Stimulated activated CD8-positive, alpha-beta memory T cell treated with anti-CD3 and anti-CD28 coated beads, Interleukin-4, amount 100 ng/mL, for 48 hours (primary cell): Measurements from ENCODE around the gene EPB41L3.
"Not testable (repeated sequence)": the region's sequence is repeated elsewhere in the genome, so short reads cannot be mapped to it uniquely, and the experiment has no call there.

ENCODE experiments used
- DNase-seq: peaks from one replicate; pipeline ENCODE4 v3.0.0-alpha.2; 2020

The EPB41L3 gene

GRCh38 chr18:5543773-5544389 lies at the start of gene EPB41L3:
TSS of gene EPB41L3 (minus strand) at chr18:5543997. CDS start at chr18:5489183, 54,814 bp downstream.
- no peak for DNase-seq

DNA sequence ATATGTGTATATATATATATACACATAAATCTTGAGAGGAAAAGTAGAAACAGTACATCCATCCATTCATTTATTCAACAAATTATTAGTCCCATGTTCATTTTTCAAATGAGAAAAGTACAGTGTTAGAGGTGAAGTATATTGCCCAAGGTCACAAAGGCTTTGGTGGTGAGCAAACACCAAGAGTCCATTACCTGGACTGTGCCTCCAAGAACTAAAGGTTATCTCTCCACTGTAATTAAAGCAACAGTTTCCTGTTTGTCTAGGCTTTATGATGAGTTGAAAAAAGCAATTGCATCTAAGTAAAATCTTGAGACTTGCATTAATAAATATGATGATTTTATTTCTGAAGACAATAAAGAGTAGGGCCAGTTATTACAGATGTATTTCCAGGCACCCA lies 44.7 kb upstream of the EPB41L3 start:
- no peak for DNase-seq

GRCh38 chr18:5585653-5586052 lies 41.9 kb upstream of the EPB41L3 start:
- DNase-seq, result no peak

DNA sequence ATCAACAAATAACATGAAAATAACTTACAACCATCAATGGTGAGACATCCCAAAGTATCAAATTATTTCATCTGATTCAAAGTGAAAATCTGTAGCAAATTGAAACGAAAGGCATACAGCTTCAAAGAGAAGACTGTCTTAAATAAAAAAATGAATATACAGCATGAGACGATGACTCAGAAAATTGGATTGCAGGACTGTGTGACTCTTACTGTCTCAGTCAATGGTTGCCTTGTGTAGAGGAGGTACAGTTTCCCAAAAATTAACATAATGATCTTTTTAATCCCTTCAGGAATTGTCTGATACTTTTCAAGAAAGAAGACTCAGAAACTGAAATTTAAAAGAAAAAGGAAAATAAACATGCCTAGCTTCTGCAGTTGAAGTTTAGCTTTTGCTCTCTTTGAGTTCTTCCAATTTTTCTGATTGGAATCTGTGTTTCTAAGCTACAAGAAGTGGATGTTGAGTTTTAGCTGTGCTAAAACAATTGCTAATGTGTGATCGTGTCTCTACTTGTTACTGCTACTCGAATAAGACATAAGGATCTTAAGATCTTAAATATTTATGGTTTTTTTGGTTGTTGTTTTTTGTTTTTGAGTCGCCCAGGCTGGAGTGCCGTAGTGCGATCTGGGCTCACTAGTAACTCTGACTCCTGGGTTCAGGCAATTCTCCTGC lies 41.1 kb upstream of the EPB41L3 start:
- DNase-seq, result no peak

DNA sequence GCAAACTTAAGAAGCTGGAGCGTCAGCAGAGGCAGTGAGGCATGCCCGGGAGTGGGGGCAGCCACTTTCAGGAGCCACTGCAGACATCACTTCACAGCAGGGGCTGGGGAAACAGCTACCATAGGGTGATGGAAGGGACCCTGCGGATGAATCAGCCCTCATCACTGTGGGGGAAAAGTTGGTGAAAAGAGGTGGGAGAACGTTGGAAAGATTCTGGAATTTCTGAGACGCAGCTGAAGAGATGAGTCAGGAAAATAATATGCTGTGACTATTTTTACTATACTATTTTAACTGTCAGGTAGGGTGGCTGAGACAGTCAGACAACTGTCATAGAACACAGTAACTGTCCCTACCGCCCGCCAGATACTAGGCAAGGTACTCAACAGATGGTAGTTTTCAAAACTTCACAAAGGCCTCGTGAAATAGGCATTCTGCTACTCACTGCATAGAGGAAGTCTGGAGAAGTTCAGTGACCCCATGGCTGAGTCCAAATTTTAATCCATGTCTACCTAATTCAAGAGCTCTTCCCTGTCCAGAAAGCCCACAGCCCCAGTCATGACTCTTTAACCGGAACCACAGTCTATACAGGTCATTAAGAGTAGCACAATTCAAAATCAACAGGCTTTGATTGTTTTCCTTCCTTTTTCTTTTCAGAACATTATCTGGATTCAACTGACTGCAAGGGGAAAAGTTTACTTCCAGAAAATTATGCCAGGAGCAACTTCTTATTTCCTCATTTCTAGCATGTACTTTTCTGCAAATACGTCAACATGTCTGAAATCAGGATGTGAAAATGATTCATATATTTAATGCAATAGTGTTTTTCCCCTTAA lies 39.3 kb upstream of the EPB41L3 start:
- no peak for DNase-seq

- no peak for DNase-seq
Observed at GRCh38 chr18:5582076-5582475, 38.3 kb upstream of the EPB41L3 start.

- no peak for DNase-seq
Observed at GRCh38 chr18:5574843-5575242, 31.0 kb upstream of the EPB41L3 start.

- no peak for DNase-seq
Observed at GRCh38 chr18:5571666-5572065, 27.9 kb upstream of the EPB41L3 start.

DNA sequence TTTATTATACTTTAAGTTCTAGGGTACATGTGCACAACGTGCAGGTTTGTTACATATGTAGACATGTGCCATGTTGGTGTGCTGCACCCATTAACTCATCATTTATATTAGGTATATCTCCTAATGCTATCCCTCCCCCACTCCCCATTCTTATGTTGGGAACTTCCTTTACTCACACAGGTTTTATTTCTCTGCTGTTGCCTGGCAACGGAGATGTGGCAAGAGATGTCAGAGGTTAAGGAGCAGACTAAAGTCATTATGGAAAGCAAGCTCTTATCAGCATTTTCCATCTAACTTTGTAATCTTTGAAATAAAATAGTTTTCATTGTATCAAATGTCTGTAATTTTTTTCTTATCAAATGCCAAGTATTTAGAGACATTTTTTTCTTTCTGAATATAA lies 26.8 kb upstream of the EPB41L3 start:
- not testable (repeated sequence) for DNase-seq

DNA sequence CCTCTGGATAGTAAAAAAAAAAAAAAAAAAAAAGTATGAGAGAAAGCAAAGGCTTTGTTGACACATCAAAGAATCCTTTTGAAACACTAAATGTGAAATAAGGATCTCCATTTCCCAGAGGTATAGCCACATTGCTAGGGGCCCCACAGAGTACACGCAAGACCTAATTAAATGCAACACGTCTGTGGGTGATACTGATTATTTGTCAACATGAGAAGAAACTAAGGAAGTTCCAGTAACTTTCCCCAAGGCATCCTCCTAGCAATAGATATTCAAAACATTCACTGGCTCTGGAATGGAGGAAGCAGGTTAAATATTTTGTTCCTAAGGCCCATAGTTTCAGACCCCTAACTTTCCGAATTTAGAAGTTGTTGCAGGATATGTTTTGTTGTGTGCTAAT lies 24.6 kb upstream of the EPB41L3 start:
- no peak for DNase-seq

DNA sequence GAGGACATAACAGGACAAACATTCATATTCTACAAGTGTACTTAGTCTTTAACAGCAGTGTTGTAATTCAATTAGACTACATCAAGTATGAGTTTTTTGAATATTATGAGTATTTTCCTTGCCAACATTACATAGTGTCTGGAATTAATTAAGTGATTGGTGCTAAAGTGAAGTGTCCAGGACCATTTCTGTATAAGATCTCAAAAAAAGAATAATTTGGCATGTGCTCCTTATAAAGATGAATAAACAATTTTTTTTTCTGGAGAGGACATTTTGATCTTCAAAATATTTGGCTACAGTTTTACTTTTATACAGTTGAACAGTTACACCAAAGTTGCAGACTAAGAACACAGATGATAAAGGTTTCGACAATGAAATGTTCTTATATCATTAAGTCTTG lies 15.1 kb upstream of the EPB41L3 start:
- DNase-seq, result no peak

- DNase-seq, result no peak
Observed at GRCh38 chr18:5556310-5556974, 12.6 kb upstream of the EPB41L3 start.

DNA sequence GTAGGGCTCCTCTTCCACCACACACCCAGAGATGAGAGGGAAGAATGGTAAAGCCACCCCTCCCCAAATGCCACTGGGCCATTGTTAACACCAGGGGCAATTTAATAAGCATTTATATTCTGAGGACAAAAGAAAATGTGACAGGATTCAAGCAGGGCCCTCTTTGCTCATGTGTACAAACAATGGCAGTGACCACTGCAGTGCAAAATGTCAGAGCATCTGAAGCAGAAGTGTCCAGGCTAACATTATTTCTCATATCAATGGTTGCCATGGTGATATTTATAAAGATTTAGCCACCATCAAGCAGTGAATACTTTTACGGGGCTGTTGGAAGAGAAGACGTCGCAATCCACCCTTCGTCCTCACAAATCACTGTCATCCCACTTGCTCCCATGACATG lies 10.8 kb upstream of the EPB41L3 start:
- no peak for DNase-seq

GRCh38 chr18:5546660-5547059 lies 2.9 kb upstream of the EPB41L3 start:
- DNase-seq, result no peak

GRCh38 chr18:5543036-5543680 lies 639 bp downstream of the EPB41L3 start:
- DNase-seq, result no peak

DNA sequence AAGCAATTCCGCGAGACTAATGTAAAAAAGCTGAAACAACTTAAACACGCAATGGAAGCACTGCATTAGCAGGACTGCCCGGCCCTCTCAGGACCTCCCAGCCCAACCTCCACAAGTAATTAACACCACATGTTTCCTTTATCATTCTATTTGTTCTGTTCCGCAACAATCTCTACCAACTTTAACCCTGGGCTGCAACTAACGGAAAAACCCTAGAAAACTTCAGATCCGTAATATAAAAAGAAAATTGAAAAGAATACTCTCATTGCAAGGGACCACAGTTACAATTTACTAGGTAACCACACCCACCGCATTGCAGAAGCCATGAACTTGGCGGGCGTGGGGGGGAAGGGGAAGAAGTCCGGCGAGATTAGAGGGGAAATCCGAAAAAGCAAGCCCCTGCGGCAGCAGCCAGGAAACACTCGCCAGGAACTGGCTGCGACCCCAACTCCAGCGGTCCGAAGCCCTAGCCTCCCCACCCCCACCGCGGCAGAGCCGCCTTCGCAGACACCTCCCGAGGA lies 1.2 kb downstream of the EPB41L3 start:
- DNase-seq, result no peak

GRCh38 chr18:5541644-5542043 lies 2.2 kb downstream of the EPB41L3 start:
- no peak for DNase-seq

GRCh38 chr18:5539391-5539790 lies 4.4 kb downstream of the EPB41L3 start:
- no peak for DNase-seq

DNA sequence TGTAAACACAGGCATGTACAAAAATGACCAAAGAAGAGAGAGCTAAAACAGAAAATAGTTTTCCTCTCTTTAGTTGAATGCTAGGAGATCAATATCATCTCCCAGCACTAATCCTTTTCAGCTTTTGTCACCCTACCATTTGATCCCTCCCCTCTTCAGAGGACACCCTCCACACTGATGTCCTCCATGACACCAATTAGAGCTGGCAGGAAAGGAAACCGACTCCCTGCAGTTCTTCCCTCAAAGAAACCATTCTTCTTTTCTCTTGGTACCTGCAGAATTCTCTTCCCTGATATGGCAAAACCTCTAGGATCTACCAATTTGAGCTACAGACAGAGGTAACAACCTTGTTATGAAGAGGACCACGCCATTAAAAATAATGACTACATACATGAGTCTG lies 5.3 kb downstream of the EPB41L3 start:
- DNase-seq, result no peak

DNA sequence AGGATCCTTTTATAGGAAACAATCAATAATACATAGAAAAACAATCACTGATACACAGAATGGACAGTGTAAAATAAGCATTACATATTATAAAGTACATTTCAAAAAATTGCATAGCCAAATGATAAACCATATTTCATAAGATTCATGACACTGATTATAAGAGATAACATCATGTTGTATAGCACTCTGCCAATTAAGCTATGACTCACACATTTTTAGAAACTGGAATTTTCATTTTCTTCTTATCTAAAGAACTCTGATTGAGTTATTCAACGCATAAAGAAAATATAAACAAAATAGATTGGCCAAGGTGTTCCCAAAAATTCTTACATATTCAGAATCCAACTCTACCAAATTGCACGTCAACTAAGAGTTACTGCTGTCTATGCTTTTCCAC lies 5.9 kb downstream of the EPB41L3 start:
- no peak for DNase-seq

DNA sequence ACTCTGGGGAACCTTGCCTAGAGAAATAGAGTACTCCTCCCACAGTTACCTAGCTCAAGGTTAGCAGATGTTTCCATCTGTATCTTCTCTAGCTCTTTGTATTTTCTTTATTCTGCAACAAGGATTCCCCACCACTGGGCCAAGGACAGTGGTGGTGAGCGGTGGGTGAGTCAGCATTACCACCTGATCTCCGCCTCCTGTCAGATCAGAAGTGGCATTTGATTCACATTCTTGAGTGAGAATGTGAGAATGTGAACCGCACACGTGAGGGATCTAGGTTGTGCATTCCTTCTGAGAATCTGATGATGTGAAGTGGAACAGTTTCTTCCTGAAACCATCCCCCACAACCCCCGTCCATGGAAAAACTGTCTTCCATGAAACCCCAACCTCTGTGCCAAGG lies 9.0 kb downstream of the EPB41L3 start:
- DNase-seq, result no peak

- no peak for DNase-seq
Observed at GRCh38 chr18:5532066-5532465, 11.7 kb downstream of the EPB41L3 start.
